ENCODE results near the gene WDR62.

WDR62 gene

GRCh38 chr19:36144624-36145023, 89.9 kb downstream of the WDR62 start:
- DNase-seq = no peak

- no peak for DNase-seq
Observed at GRCh38 chr19:36149673-36150406, 95.1 kb downstream of the WDR62 start.

- DNase-seq = no peak
Observed at GRCh38 chr19:36150586-36150985, 95.9 kb downstream of the WDR62 start.

- no peak for DNase-seq
Observed at GRCh38 chr19:36151144-36152018, 96.7 kb downstream of the WDR62 start.

GRCh38 chr19:36152019-36152351, 97.3 kb downstream of the WDR62 start:
- DNase-seq = no peak

GRCh38 chr19:36152352-36153091, 97.8 kb downstream of the WDR62 start, which contains the start of gene COX7A1:
COX7A1 (minus strand) TSS chr19:36152447; CDS start chr19:36152407, 40 bp downstream.
- no peak for DNase-seq

- DNase-seq = no peak
Observed at GRCh38 chr19:36153126-36153525, 98.4 kb downstream of the WDR62 start.

All from cortex of kidney (tissue), 1 donor.